ENCODE measurements around the gene GNL1. TPM values are rescaled to one million over a fixed set of nuclear protein-coding genes. Genes with fewer than 3 reads are reported as not detected.

Gene GNL1
- total RNA-seq (2014; rRNA removed; shearing (Covaris generic)) = 27.1 and 37.5 TPM in 2 replicates

GRCh38 chr6:30556066-30556905 lies at the start of gene GNL1:
GNL1 (minus strand) TSS chr6:30556489; CDS start chr6:30556203, 286 bp downstream.

GRCh38 chr6:30571075-30571761 lies 14.9 kb upstream of the GNL1 start, which contains the start of gene ABCF1:
ABCF1 (plus strand) TSS chr6:30571442; CDS start chr6:30571488, 46 bp downstream.

GRCh38 chr6:30556906-30557682 lies 805 bp upstream of the GNL1 start, which contains the start of gene PRR3:
PRR3 (plus strand) TSS chr6:30557295; CDS start chr6:30557345, 50 bp downstream.

Small RNAs within 50 kb of the gene (small RNA-seq; reads per million reads assigned to genes)
- 0.21 reads per million for gene MIR877

Other genes starting within 250 kb of the GNL1 start
- 10.6 and 12.8 TPM in 2 replicates for gene TRIM39, start 229.6 kb downstream of the GNL1 start, total RNA-seq (2014; rRNA removed; shearing (Covaris generic))
- gene RPP21, start 211.3 kb downstream of the GNL1 start, total RNA-seq (2014; rRNA removed; shearing (Covaris generic)) = 34.9 and 40.2 TPM in 2 replicates
- gene HLA-E, start 67.0 kb downstream of the GNL1 start, total RNA-seq (2014; rRNA removed; shearing (Covaris generic)) = 116 and 124 TPM in 2 replicates
- gene PRR3, start 806 bp upstream of the GNL1 start, total RNA-seq (2014; rRNA removed; shearing (Covaris generic)) = 9.2 and 15.1 TPM in 2 replicates
- 55.0 and 64.6 TPM in 2 replicates for gene ABCF1, start 15.0 kb upstream of the GNL1 start, total RNA-seq (2014; rRNA removed; shearing (Covaris generic))
- gene PPP1R10, start 60.8 kb upstream of the GNL1 start, total RNA-seq (2014; rRNA removed; shearing (Covaris generic)) = 30.4 and 33.8 TPM in 2 replicates
- gene MRPS18B, start 61.4 kb upstream of the GNL1 start, total RNA-seq (2014; rRNA removed; shearing (Covaris generic)) = 50.3 and 57.9 TPM in 2 replicates
- 4.8 and 5.5 TPM in 2 replicates for gene ATAT1, start 70.4 kb upstream of the GNL1 start, total RNA-seq (2014; rRNA removed; shearing (Covaris generic))
- 2.6 and 4.3 TPM in 2 replicates for gene C6orf136, start 90.6 kb upstream of the GNL1 start, total RNA-seq (2014; rRNA removed; shearing (Covaris generic))
- gene DHX16, start 116.5 kb upstream of the GNL1 start, total RNA-seq (2014; rRNA removed; shearing (Covaris generic)) = 41.0 and 53.8 TPM in 2 replicates
- gene PPP1R18, start 130.2 kb upstream of the GNL1 start, total RNA-seq (2014; rRNA removed; shearing (Covaris generic)) = 43.3 and 52.6 TPM in 2 replicates
- gene NRM, start 134.5 kb upstream of the GNL1 start, total RNA-seq (2014; rRNA removed; shearing (Covaris generic)) = 5.7 and 7.7 TPM in 2 replicates
- gene MDC1, start 160.8 kb upstream of the GNL1 start, total RNA-seq (2014; rRNA removed; shearing (Covaris generic)) = 7.2 and 10.0 TPM in 2 replicates
- gene TUBB, start 163.9 kb upstream of the GNL1 start, total RNA-seq (2014; rRNA removed; shearing (Covaris generic)) = 662 and 749 TPM in 2 replicates
- 72.6 and 83.5 TPM in 2 replicates for gene FLOT1, start 186.2 kb upstream of the GNL1 start, total RNA-seq (2014; rRNA removed; shearing (Covaris generic))
- 799 and 821 TPM in 2 replicates for gene IER3, start 188.1 kb upstream of the GNL1 start, total RNA-seq (2014; rRNA removed; shearing (Covaris generic))

Measured in A375 (cell line).